GM23248 (cell line): Measurements from ENCODE around the gene LRRC28.

Experiments used
- EZH2 ChIP-seq: fragments of 200-600 bp; sonication (generic); IDR thresholded peaks from 2 replicates; pipeline ENCODE4 v1.6.1; 2018; ENCODE audit warnings: antibody characterized with exemption, mild to moderate bottlenecking; ENCODE audit not compliant: insufficient read depth, poor library complexity, severe bottlenecking
- EZH2phosphoT487 ChIP-seq: fragments of 200-600 bp; sonication (generic); IDR thresholded peaks from 2 replicates; pipeline ENCODE4 v1.6.1; 2018; ENCODE audit warnings: antibody characterized with exemption, moderate library complexity, mild to moderate bottlenecking, low read depth; ENCODE audit not compliant: insufficient read depth

DNA sequence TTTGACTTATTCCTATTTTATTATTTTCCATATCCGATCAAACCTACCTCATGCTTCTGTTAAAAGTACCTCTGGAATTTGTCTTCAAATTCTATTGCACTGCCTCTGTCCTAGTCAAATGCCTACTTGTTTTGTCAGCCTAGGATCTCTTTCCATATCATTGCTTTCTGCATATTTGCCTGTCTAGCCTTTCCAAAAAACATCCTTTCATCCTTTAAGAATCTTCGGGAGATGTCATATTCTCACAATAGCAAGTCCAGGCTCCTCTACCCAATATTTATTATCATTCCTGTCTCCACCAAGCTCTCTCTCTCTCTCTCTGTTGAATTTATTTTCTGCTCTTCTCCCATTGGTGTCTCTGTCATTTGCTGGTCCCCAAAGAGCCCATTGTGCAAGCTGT lies 80.1 kb downstream of the LRRC28 start:
- TF ChIP-seq EZH2phosphoT487 (no peak), EZH2 (no peak)
